ENCODE results near the gene TM2D1.
"Not testable (repeated sequence)": the region's sequence is repeated elsewhere in the genome, so short reads cannot be mapped to it uniquely, and the experiment has no call there.

The TM2D1 gene

DNA sequence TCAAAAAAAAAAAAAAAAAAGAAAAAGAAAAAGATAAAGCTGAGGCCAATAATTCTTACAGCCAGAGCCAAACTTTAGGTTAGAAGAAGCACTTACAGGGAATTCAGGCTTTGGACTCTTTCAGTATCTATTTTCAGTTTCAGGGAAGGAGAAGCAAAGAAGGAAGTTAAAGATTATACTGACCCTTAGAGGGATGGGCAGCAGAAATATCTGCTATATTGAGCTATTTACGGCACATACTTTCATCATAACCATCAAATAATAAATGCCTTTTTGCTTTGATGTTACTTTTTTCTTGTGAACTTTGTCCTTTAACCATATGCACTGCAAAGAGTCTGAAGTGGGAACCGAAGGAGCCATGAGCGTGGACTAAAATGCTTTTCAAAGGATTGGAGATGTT is 42.0 kb downstream of the TM2D1 start:
- no peak for TF ChIP-seq TOX (CRISPR knock-in tag; IDR thresholded peaks at IDR 0.05; ENCODE audit: borderline replicate concordance)
- TF ChIP-seq, protein P1, sequence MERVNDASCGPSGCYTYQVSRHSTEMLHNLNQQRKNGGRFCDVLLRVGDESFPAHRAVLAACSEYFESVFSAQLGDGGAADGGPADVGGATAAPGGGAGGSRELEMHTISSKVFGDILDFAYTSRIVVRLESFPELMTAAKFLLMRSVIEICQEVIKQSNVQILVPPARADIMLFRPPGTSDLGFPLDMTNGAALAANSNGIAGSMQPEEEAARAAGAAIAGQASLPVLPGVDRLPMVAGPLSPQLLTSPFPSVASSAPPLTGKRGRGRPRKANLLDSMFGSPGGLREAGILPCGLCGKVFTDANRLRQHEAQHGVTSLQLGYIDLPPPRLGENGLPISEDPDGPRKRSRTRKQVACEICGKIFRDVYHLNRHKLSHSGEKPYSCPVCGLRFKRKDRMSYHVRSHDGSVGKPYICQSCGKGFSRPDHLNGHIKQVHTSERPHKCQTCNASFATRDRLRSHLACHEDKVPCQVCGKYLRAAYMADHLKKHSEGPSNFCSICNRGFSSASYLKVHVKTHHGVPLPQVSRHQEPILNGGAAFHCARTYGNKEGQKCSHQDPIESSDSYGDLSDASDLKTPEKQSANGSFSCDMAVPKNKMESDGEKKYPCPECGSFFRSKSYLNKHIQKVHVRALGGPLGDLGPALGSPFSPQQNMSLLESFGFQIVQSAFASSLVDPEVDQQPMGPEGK (CRISPR knock-in tag; IDR thresholded peaks at IDR 0.05; ENCODE audit: borderline replicate concordance): no peak
- no peak for TF ChIP-seq SNAI2 (CRISPR knock-in tag; IDR thresholded peaks at IDR 0.05)
- TF ChIP-seq ESRRG (CRISPR knock-in tag; IDR thresholded peaks at IDR 0.05): no peak
- no peak for TF ChIP-seq PPARA (CRISPR knock-in tag; IDR thresholded peaks at IDR 0.05; ENCODE audit: borderline replicate concordance)
- TF ChIP-seq, protein P2, sequence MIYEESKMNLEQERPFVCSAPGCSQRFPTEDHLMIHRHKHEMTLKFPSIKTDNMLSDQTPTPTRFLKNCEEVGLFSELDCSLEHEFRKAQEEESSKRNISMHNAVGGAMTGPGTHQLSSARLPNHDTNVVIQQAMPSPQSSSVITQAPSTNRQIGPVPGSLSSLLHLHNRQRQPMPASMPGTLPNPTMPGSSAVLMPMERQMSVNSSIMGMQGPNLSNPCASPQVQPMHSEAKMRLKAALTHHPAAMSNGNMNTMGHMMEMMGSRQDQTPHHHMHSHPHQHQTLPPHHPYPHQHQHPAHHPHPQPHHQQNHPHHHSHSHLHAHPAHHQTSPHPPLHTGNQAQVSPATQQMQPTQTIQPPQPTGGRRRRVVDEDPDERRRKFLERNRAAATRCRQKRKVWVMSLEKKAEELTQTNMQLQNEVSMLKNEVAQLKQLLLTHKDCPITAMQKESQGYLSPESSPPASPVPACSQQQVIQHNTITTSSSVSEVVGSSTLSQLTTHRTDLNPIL (CRISPR knock-in tag; IDR thresholded peaks at IDR 0.05; ENCODE audit: low read depth): no peak
- no peak for TF ChIP-seq GLIS3 (CRISPR knock-in tag; IDR thresholded peaks at IDR 0.05)
- TF ChIP-seq ZFP30 (CRISPR knock-in tag; IDR thresholded peaks at IDR 0.05): no peak
- TF ChIP-seq CSDC2 (CRISPR knock-in tag; IDR thresholded peaks at IDR 0.05): no peak
- no peak for TF ChIP-seq ARNTL (CRISPR knock-in tag; IDR thresholded peaks at IDR 0.05; ENCODE audit: borderline replicate concordance, low read depth)
- no peak for TF ChIP-seq ZC3H10 (CRISPR knock-in tag; IDR thresholded peaks at IDR 0.05)
- TF ChIP-seq, protein P3, sequence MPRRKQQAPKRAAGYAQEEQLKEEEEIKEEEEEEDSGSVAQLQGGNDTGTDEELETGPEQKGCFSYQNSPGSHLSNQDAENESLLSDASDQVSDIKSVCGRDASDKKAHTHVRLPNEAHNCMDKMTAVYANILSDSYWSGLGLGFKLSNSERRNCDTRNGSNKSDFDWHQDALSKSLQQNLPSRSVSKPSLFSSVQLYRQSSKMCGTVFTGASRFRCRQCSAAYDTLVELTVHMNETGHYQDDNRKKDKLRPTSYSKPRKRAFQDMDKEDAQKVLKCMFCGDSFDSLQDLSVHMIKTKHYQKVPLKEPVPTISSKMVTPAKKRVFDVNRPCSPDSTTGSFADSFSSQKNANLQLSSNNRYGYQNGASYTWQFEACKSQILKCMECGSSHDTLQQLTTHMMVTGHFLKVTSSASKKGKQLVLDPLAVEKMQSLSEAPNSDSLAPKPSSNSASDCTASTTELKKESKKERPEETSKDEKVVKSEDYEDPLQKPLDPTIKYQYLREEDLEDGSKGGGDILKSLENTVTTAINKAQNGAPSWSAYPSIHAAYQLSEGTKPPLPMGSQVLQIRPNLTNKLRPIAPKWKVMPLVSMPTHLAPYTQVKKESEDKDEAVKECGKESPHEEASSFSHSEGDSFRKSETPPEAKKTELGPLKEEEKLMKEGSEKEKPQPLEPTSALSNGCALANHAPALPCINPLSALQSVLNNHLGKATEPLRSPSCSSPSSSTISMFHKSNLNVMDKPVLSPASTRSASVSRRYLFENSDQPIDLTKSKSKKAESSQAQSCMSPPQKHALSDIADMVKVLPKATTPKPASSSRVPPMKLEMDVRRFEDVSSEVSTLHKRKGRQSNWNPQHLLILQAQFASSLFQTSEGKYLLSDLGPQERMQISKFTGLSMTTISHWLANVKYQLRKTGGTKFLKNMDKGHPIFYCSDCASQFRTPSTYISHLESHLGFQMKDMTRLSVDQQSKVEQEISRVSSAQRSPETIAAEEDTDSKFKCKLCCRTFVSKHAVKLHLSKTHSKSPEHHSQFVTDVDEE (CRISPR knock-in tag; IDR thresholded peaks at IDR 0.05): no peak
- TF ChIP-seq, protein P4, sequence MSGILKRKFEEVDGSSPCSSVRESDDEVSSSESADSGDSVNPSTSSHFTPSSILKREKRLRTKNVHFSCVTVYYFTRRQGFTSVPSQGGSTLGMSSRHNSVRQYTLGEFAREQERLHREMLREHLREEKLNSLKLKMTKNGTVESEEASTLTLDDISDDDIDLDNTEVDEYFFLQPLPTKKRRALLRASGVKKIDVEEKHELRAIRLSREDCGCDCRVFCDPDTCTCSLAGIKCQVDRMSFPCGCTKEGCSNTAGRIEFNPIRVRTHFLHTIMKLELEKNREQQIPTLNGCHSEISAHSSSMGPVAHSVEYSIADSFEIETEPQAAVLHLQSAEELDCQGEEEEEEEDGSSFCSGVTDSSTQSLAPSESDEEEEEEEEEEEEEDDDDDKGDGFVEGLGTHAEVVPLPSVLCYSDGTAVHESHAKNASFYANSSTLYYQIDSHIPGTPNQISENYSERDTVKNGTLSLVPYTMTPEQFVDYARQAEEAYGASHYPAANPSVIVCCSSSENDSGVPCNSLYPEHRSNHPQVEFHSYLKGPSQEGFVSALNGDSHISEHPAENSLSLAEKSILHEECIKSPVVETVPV (CRISPR knock-in tag; IDR thresholded peaks at IDR 0.05): no peak
- TF ChIP-seq ZFP3 (CRISPR knock-in tag; IDR thresholded peaks at IDR 0.05): no peak
- no peak for TF ChIP-seq ZNF70 (CRISPR knock-in tag; IDR thresholded peaks at IDR 0.05)
- no peak for TF ChIP-seq ISL1 (CRISPR knock-in tag; IDR thresholded peaks at IDR 0.05)
- no peak for TF ChIP-seq ZNF8 (CRISPR knock-in tag; IDR thresholded peaks at IDR 0.05)
- no peak for ATAC-seq

DNA sequence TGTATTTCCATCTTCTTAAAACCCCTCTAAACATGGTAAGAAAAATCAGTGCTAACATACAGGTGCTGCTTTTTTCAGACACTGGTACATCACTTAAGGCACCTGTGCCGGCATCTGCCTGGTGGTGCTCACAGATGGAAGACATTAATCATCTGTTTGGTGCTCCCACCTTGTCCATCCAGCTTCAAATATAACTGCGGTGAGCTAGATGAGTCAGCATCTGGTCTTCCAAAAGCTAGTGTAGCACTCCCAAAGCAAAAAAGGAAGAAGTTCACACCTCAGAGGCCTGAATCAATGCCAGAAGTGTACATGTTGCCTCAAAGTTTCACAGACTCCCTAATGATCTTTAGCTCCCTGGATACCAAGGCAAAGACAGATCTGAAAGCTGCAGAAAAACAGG is 44.4 kb downstream of the TM2D1 start:
- no peak for ATAC-seq
- TF ChIP-seq ZNF70 (CRISPR knock-in tag; IDR thresholded peaks at IDR 0.05): no peak
- TF ChIP-seq OSR1 (CRISPR knock-in tag; IDR thresholded peaks at IDR 0.05): no peak
- TF ChIP-seq ZC3H10 (CRISPR knock-in tag; IDR thresholded peaks at IDR 0.05): no peak
- TF ChIP-seq ISL1 (CRISPR knock-in tag; IDR thresholded peaks at IDR 0.05): no peak
- TF ChIP-seq ZFP30 (CRISPR knock-in tag; IDR thresholded peaks at IDR 0.05): no peak
- no peak for TF ChIP-seq PPARA (CRISPR knock-in tag; IDR thresholded peaks at IDR 0.05; ENCODE audit: borderline replicate concordance)
- no peak for TF ChIP-seq ZFP3 (CRISPR knock-in tag; IDR thresholded peaks at IDR 0.05)
- TF ChIP-seq, protein P1 (CRISPR knock-in tag; IDR thresholded peaks at IDR 0.05; ENCODE audit: borderline replicate concordance): no peak
- TF ChIP-seq, protein P3 (CRISPR knock-in tag; IDR thresholded peaks at IDR 0.05): no peak
- TF ChIP-seq, protein P5, sequence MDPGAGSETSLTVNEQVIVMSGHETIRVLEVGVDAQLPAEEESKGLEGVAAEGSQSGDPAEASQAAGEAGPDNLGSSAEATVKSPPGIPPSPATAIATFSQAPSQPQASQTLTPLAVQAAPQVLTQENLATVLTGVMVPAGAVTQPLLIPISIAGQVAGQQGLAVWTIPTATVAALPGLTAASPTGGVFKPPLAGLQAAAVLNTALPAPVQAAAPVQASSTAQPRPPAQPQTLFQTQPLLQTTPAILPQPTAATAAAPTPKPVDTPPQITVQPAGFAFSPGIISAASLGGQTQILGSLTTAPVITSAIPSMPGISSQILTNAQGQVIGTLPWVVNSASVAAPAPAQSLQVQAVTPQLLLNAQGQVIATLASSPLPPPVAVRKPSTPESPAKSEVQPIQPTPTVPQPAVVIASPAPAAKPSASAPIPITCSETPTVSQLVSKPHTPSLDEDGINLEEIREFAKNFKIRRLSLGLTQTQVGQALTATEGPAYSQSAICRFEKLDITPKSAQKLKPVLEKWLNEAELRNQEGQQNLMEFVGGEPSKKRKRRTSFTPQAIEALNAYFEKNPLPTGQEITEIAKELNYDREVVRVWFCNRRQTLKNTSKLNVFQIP (CRISPR knock-in tag; IDR thresholded peaks at IDR 0.05; ENCODE audit: borderline replicate concordance, low read depth): no peak
- TF ChIP-seq RARB (CRISPR knock-in tag; IDR thresholded peaks at IDR 0.05): no peak
- TF ChIP-seq, protein P4 (CRISPR knock-in tag; IDR thresholded peaks at IDR 0.05): no peak

DNA sequence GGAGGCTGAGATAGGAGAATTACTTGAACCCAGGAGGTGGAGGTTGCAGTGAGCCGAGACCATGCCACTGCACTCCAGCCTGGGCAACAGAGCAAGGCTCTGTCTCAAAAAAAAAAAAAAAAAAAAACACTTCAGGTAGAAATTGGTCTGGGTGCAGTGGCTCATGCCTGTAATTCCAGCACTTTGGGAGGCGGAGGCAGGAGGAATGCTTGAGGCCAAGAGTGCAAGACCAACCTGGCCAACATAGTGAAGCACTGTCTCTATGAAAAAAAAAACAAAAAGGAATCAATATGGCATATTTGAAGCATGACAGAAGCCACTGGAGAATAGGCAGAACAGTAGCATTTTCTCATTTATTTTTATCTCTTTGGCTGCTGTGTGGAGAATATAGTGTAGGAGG is 48.1 kb downstream of the TM2D1 start:
- not testable (repeated sequence) for ATAC-seq
